Upper lobe of right lung (tissue), 1 donor: ENCODE measurements around the gene EXOC4. TPM values are rescaled to one million over a fixed set of nuclear protein-coding genes. Genes with fewer than 3 reads are reported as not detected.

Source experiments
- ATAC-seq: fragments of 200-7000 bp; cut with Tn5 transposase; one replicate; pipeline ENCODE4 v1.9.1; 2020; ENCODE audit warnings: mild to moderate bottlenecking, moderate library complexity
- DNase-seq: peaks from one replicate; pipeline ENCODE4 v3.0.0-alpha.2; 2020
- H3K27ac ChIP-seq: fragments of 200-600 bp; one replicate; pipeline ENCODE4 v1.8.0; 2022
- H3K27me3 ChIP-seq: fragments of 200-600 bp; one replicate; pipeline ENCODE4 v1.8.0; 2022; ENCODE audit warnings: mild to moderate bottlenecking
- H3K36me3 ChIP-seq: fragments of 200-600 bp; one replicate; pipeline ENCODE4 v1.8.0; 2022
- H3K4me1 ChIP-seq: fragments of 200-600 bp; one replicate; pipeline ENCODE4 v1.8.0; 2022
- H3K4me3 ChIP-seq: fragments of 200-600 bp; one replicate; pipeline ENCODE4 v1.8.0; 2022; ENCODE audit warnings: mild to moderate bottlenecking
- H3K9me3 ChIP-seq: fragments of 200-600 bp; one replicate; pipeline ENCODE4 v1.8.0; 2022
- intact Hi-C: fragments of 100-400 bp; cut with DNase I; formaldehyde crosslinking; loops from one replicate; pipeline ENCODE4 v1.11.0; 2022
- total RNA-seq: library from RNA; stranded (reverse); fragmentation: NEBNext Ultra II Directional; extraction: Animal tissue kit (Norgen Biotek cat#: 25700); gene quantifications from one replicate; pipeline ENCODE4 v1.2.1, GENCODE V29; 2021
- TF ChIP-seq, protein P1 (sequence below): fragments of 200-600 bp; IDR thresholded peaks from one replicate; pipeline ENCODE4 v1.8.0; 2022; ENCODE audit warnings: antibody characterized with exemption
- donor health status: DM: no; HTN: yes; CAD: no; lungs with severe emphysema.

The EXOC4 gene
- total RNA-seq, 1 donor from 2014 or later, result 73.5 TPM

DNA sequence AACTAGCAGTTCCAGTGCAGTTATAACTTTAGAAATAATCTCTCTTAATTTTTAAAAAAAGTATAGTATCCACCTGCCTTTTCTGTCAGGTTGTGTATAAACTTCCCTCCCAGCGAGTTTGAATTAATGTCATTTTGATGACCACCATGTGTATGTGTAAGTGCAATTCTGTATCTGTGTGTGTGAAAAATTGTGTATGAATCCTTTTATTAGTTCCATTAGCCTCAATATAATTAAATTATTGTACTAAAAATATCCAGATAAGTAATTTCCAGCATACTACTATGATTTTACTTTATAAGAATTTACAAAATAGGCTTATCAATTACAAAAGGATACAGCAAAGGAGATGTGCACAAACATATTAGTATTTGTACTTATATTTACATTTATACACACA, 453.1 kb downstream of the EXOC4 start:
- Histone ChIP-seq H3K4me1 (no peaks in the 10 kb centered on the region), H3K36me3 (no peaks in the 10 kb centered on the region), H3K4me3 (no peak overlapping the region), H3K27ac (no peak overlapping the region), H3K9me3 (no peaks in the 10 kb centered on the region), H3K27me3 (no peaks in the 10 kb centered on the region)
- DNase-seq (no peak), ATAC-seq (no peak)
- intact Hi-C loops, result no loop called here
- TF ChIP-seq, protein P1, sequence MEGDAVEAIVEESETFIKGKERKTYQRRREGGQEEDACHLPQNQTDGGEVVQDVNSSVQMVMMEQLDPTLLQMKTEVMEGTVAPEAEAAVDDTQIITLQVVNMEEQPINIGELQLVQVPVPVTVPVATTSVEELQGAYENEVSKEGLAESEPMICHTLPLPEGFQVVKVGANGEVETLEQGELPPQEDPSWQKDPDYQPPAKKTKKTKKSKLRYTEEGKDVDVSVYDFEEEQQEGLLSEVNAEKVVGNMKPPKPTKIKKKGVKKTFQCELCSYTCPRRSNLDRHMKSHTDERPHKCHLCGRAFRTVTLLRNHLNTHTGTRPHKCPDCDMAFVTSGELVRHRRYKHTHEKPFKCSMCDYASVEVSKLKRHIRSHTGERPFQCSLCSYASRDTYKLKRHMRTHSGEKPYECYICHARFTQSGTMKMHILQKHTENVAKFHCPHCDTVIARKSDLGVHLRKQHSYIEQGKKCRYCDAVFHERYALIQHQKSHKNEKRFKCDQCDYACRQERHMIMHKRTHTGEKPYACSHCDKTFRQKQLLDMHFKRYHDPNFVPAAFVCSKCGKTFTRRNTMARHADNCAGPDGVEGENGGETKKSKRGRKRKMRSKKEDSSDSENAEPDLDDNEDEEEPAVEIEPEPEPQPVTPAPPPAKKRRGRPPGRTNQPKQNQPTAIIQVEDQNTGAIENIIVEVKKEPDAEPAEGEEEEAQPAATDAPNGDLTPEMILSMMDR, result no peak

- H3K4me1 ChIP-seq, result no peaks in the 10 kb centered on the region
- no peak overlapping the region for H3K27ac ChIP-seq
- H3K4me3 ChIP-seq, result no peak overlapping the region
- ATAC-seq (peak; percentile 22), DNase-seq (no peak)
- H3K36me3 ChIP-seq, result no peaks in the 10 kb centered on the region
- TF ChIP-seq, protein P1, result no peak
- no peaks in the 10 kb centered on the region for H3K9me3 ChIP-seq
- H3K27me3 ChIP-seq, result no peaks in the 10 kb centered on the region
- intact Hi-C loops, result no loop called here
Measured at GRCh38 chr7:133709036-133709880, 456.4 kb downstream of the EXOC4 start.

DNA sequence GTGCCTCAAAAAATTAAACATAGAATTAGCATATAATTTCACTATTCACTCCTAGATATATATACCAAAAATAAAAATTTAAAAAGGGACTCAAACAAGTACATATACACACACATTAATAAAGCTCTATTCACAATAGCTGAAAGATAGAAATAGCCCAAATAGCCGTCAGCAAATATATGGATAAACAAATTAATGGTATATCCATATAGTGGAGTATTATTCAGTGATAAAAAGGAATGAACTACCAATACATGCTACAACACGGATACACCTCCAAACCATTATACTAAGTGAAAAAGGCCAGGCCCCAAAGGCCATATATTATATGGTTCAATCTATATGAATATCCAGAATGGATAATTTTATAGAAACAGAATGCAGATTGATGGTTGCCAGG, 459.7 kb downstream of the EXOC4 start:
- DNase-seq, result no peak
- Histone ChIP-seq H3K27ac (no peak overlapping the region), H3K9me3 (no peaks in the 10 kb centered on the region), H3K4me1 (no peaks in the 10 kb centered on the region), H3K4me3 (no peak overlapping the region), H3K27me3 (no peaks in the 10 kb centered on the region), H3K36me3 (no peaks in the 10 kb centered on the region)
- TF ChIP-seq, protein P1, result no peak
- intact Hi-C loops, result no loop called here
- no peak for ATAC-seq

GRCh38 chr7:133714654-133715053, 461.8 kb downstream of the EXOC4 start:
- Histone ChIP-seq H3K4me1 (no peaks in the 10 kb centered on the region), H3K4me3 (no peak overlapping the region), H3K27me3 (no peaks in the 10 kb centered on the region), H3K27ac (no peak overlapping the region), H3K36me3 (no peaks in the 10 kb centered on the region), H3K9me3 (no peaks in the 10 kb centered on the region)
- intact Hi-C loops, result no loop called here
- ATAC-seq (no peak), DNase-seq (no peak)
- TF ChIP-seq, protein P1, result no peak

DNA sequence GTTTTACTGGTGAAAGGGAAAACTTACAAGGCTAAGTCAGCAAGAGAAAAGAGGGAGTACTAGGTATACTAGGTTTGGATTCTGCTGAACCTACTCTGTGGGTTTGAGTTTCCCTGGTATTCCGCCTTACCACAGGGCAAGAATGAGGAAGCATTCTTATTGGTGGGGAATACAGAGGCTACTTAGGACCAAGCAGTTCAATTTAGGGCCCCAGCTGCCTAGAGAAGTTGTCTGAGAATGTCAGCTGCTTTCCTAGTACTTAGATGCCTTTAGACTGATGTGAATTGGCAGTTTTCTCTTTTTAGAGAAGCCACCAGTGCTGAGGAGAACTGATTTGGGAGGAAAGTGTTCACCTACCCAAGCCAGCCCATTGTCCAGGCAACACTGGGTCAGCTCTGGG, 465.3 kb downstream of the EXOC4 start:
- no peaks in the 10 kb centered on the region for H3K4me1 ChIP-seq
- intact Hi-C loops, result no loop called here
- no peak for ATAC-seq
- DNase-seq, result no peak
- H3K27ac ChIP-seq, result no peak overlapping the region
- no peaks in the 10 kb centered on the region for H3K9me3 ChIP-seq
- H3K4me3 ChIP-seq, result no peak overlapping the region
- H3K27me3 ChIP-seq, result no peaks in the 10 kb centered on the region
- no peaks in the 10 kb centered on the region for H3K36me3 ChIP-seq
- TF ChIP-seq, protein P1, result no peak
